SJSA1 (cell line): ENCODE measurements around the gene ADARB2. TPM values are rescaled to one million over a fixed set of nuclear protein-coding genes. Genes with fewer than 3 reads are reported as not detected.

ENCODE experiments used
- DNase-seq, 2 experiments: peaks; one replicate each; pipeline ENCODE4 v3.0.0-alpha.2; 2015 to 2020; ENCODE audit warnings: low spot score in 2 of 2, low read depth in 1 of 2
- H3K27ac ChIP-seq: fragments of 250-450 bp; sonication (Bioruptor Pico); 2 replicates; pipeline ENCODE4 v1.5.1; 2020; ENCODE audit warnings: mild to moderate bottlenecking, moderate library complexity
- H3K27me3 ChIP-seq: fragments of 250-450 bp; sonication (Bioruptor Pico); replicated peaks from 2 replicates; pipeline ENCODE4 v1.5.1; 2020; ENCODE audit warnings: mild to moderate bottlenecking, moderate library complexity
- H3K36me3 ChIP-seq: fragments of 250-450 bp; sonication (Bioruptor Pico); 2 replicates; pipeline ENCODE4 v1.5.1; 2020; ENCODE audit warnings: mild to moderate bottlenecking
- H3K4me1 ChIP-seq: fragments of 250-450 bp; sonication (Bioruptor Pico); replicated peaks from 2 replicates; pipeline ENCODE4 v1.6.1; 2021; ENCODE audit warnings: mild to moderate bottlenecking
- H3K4me3 ChIP-seq: fragments of 250-450 bp; sonication (Bioruptor Pico); 2 replicates; pipeline ENCODE4 v1.5.1; 2020; ENCODE audit warnings: mild to moderate bottlenecking
- H3K9me3 ChIP-seq: fragments of 250-450 bp; sonication (Bioruptor Pico); replicated peaks from 2 replicates; pipeline ENCODE4 v1.5.1; 2020; ENCODE audit warnings: mild to moderate bottlenecking
- total RNA-seq: library from RNA; depleted of rRNA; stranded (reverse); fragments of >200 nt; shearing (Covaris generic); gene quantifications from 2 replicates; pipeline ENCODE4 v1.2.3, GENCODE V29; 2014

ADARB2 gene
- total RNA-seq, 1 experiment from 2014 or later = not detected

GRCh38 chr10:1602037-1602484 is 135.3 kb downstream of the ADARB2 start:
- H3K9me3 ChIP-seq = no peaks in the 10 kb centered on the region
- no peaks in the 10 kb centered on the region for H3K4me1 ChIP-seq
- DNase-seq = no peak
- H3K27ac ChIP-seq = no peak overlapping the region
- H3K27me3 ChIP-seq = peaks cover 36% of the 10 kb centered on the region
- no peaks in the 10 kb centered on the region for H3K36me3 ChIP-seq
- no peak overlapping the region for H3K4me3 ChIP-seq

GRCh38 chr10:1601406-1601805 is 135.9 kb downstream of the ADARB2 start:
- no peak for DNase-seq
- no peaks in the 10 kb centered on the region for H3K9me3 ChIP-seq
- peaks cover 34% of the 10 kb centered on the region for H3K27me3 ChIP-seq
- H3K4me3 ChIP-seq = no peak overlapping the region
- H3K27ac ChIP-seq = no peak overlapping the region
- no peaks in the 10 kb centered on the region for H3K4me1 ChIP-seq
- H3K36me3 ChIP-seq = no peaks in the 10 kb centered on the region

GRCh38 chr10:1600861-1601260 is 136.5 kb downstream of the ADARB2 start:
- no peak overlapping the region for H3K4me3 ChIP-seq
- no peaks in the 10 kb centered on the region for H3K9me3 ChIP-seq
- DNase-seq = no peak

GRCh38 chr10:1598393-1599153 is 138.8 kb downstream of the ADARB2 start:
- H3K36me3 ChIP-seq = no peaks in the 10 kb centered on the region

More at GRCh38 chr10:1600861-1601260, 136.5 kb downstream of the ADARB2 start:
- H3K27ac ChIP-seq = no peak overlapping the region
- H3K27me3 ChIP-seq = peaks cover 34% of the 10 kb centered on the region
- H3K36me3 ChIP-seq = no peaks in the 10 kb centered on the region
- no peaks in the 10 kb centered on the region for H3K4me1 ChIP-seq

GRCh38 chr10:1597370-1598146 is 139.8 kb downstream of the ADARB2 start:
- no peak overlapping the region for H3K27ac ChIP-seq
- no peaks in the 10 kb centered on the region for H3K36me3 ChIP-seq
- H3K9me3 ChIP-seq = no peaks in the 10 kb centered on the region
- no peak overlapping the region for H3K4me3 ChIP-seq
- no peak for DNase-seq
- peaks cover 23% of the 10 kb centered on the region for H3K27me3 ChIP-seq
- no peaks in the 10 kb centered on the region for H3K4me1 ChIP-seq

More at GRCh38 chr10:1598393-1599153, 138.8 kb downstream of the ADARB2 start:
- Histone ChIP-seq H3K27me3 (peaks cover 27% of the 10 kb centered on the region), H3K4me1 (no peaks in the 10 kb centered on the region), H3K9me3 (no peaks in the 10 kb centered on the region), H3K27ac (no peak overlapping the region), H3K4me3 (no peak overlapping the region)
- no peak for DNase-seq

GRCh38 chr10:1596482-1597099 is 140.7 kb downstream of the ADARB2 start:
- Histone ChIP-seq H3K36me3 (no peaks in the 10 kb centered on the region), H3K4me3 (no peak overlapping the region), H3K9me3 (no peaks in the 10 kb centered on the region), H3K27me3 (peaks cover 18% of the 10 kb centered on the region), H3K4me1 (no peaks in the 10 kb centered on the region), H3K27ac (no peak overlapping the region)
- no peak for DNase-seq

GRCh38 chr10:1595726-1596125 is 141.6 kb downstream of the ADARB2 start:
- Histone ChIP-seq H3K9me3 (no peaks in the 10 kb centered on the region), H3K27ac (no peak overlapping the region), H3K4me1 (no peaks in the 10 kb centered on the region), H3K27me3 (peaks cover 9% of the 10 kb centered on the region), H3K4me3 (no peak overlapping the region), H3K36me3 (no peaks in the 10 kb centered on the region)
- DNase-seq = no peak

GRCh38 chr10:1595242-1595600 is 142.1 kb downstream of the ADARB2 start:
- Histone ChIP-seq H3K4me1 (no peaks in the 10 kb centered on the region), H3K36me3 (no peaks in the 10 kb centered on the region), H3K9me3 (no peaks in the 10 kb centered on the region), H3K4me3 (no peak overlapping the region), H3K27me3 (peaks cover 8% of the 10 kb centered on the region), H3K27ac (no peak overlapping the region)
- no peak for DNase-seq

- H3K27me3 ChIP-seq = peaks cover 8% of the 10 kb centered on the region
- H3K9me3 ChIP-seq = no peaks in the 10 kb centered on the region
- no peak overlapping the region for H3K4me3 ChIP-seq
- H3K36me3 ChIP-seq = no peaks in the 10 kb centered on the region
- H3K27ac ChIP-seq = no peak overlapping the region
- no peaks in the 10 kb centered on the region for H3K4me1 ChIP-seq
- no peak for DNase-seq
Measured at GRCh38 chr10:1594372-1595241, 142.7 kb downstream of the ADARB2 start.

- no peaks in the 10 kb centered on the region for H3K9me3 ChIP-seq
- no peaks in the 10 kb centered on the region for H3K4me1 ChIP-seq
- no peak overlapping the region for H3K4me3 ChIP-seq
- no peak for DNase-seq
- H3K27ac ChIP-seq = no peak overlapping the region
- no peaks in the 10 kb centered on the region for H3K36me3 ChIP-seq
- H3K27me3 ChIP-seq = peaks cover 4% of the 10 kb centered on the region
Measured at GRCh38 chr10:1591742-1592141, 145.6 kb downstream of the ADARB2 start.

GRCh38 chr10:1591045-1591444 is 146.3 kb downstream of the ADARB2 start:
- no peaks in the 10 kb centered on the region for H3K9me3 ChIP-seq
- no peak for DNase-seq
- no peaks in the 10 kb centered on the region for H3K4me1 ChIP-seq
- H3K27ac ChIP-seq = no peak overlapping the region
- H3K4me3 ChIP-seq = no peak overlapping the region
- peaks cover 8% of the 10 kb centered on the region for H3K27me3 ChIP-seq
- no peaks in the 10 kb centered on the region for H3K36me3 ChIP-seq

GRCh38 chr10:1589257-1589656 is 148.1 kb downstream of the ADARB2 start:
- Histone ChIP-seq H3K9me3 (no peaks in the 10 kb centered on the region), H3K4me1 (no peaks in the 10 kb centered on the region), H3K27ac (no peak overlapping the region), H3K4me3 (no peak overlapping the region), H3K36me3 (no peaks in the 10 kb centered on the region), H3K27me3 (peaks cover 10% of the 10 kb centered on the region)
- DNase-seq = no peak

GRCh38 chr10:1582739-1583138 is 154.6 kb downstream of the ADARB2 start:
- Histone ChIP-seq H3K4me3 (no peak overlapping the region), H3K4me1 (no peaks in the 10 kb centered on the region), H3K27ac (no peak overlapping the region), H3K9me3 (no peaks in the 10 kb centered on the region), H3K27me3 (peaks cover 26% of the 10 kb centered on the region), H3K36me3 (no peaks in the 10 kb centered on the region)
- no peak for DNase-seq
